MM.1S (cell line): ENCODE data around the gene CDK5RAP2.

Experiments
- DNase-seq: peaks from one replicate; pipeline ENCODE4 v3.0.0-alpha.2; 2015
- H2AFZ ChIP-seq: fragments of 300-600 bp; sonication (generic); 2 replicates; pipeline ENCODE4 v1.6.0; 2016; ENCODE audit warnings: antibody characterized with exemption, low read length
- H3F3A ChIP-seq: fragments of 300-600 bp; sonication (generic); 2 replicates; pipeline ENCODE4 v1.6.1; 2016; ENCODE audit warnings: mild to moderate bottlenecking, antibody characterized with exemption, low read length, moderate library complexity, mixed read lengths; ENCODE audit not compliant: insufficient read depth
- H3K27ac ChIP-seq: fragments of 300-600 bp; sonication (generic); 2 replicates; pipeline ENCODE4 v1.5.1; 2016; ENCODE audit warnings: mild to moderate bottlenecking, low read length
- H3K27me3 ChIP-seq: fragments of 300-600 bp; sonication (generic); replicated peaks from 2 replicates; pipeline ENCODE4 v1.6.0; 2016; ENCODE audit warnings: low read length; ENCODE audit not compliant: insufficient read depth
- H3K36me3 ChIP-seq: fragments of 300-600 bp; sonication (generic); replicated peaks from 2 replicates; pipeline ENCODE4 v1.6.1; 2016; ENCODE audit warnings: mild to moderate bottlenecking, low read length, mixed read lengths; ENCODE audit not compliant: insufficient read depth
- H3K4me1 ChIP-seq: fragments of 300-600 bp; sonication (generic); 2 replicates; pipeline ENCODE4 v1.6.1; 2016; ENCODE audit warnings: low read length, mixed read lengths
- H3K4me2 ChIP-seq: fragments of 300-600 bp; sonication (generic); 2 replicates; pipeline ENCODE4 v1.6.0; 2016; ENCODE audit warnings: low read depth, low read length
- H3K4me3 ChIP-seq: fragments of 300-600 bp; sonication (generic); 2 replicates; pipeline ENCODE4 v1.5.1; 2016; ENCODE audit warnings: low read length, mixed read lengths
- H3K79me2 ChIP-seq: fragments of 300-600 bp; sonication (generic); 2 replicates; pipeline ENCODE4 v1.6.1; 2016; ENCODE audit warnings: mixed run types, low read length, mixed read lengths
- H3K9ac ChIP-seq: fragments of 300-600 bp; sonication (generic); 2 replicates; pipeline ENCODE4 v1.6.1; 2016; ENCODE audit warnings: low read length, mixed read lengths
- H3K9me2 ChIP-seq: fragments of 300-600 bp; sonication (generic); replicated peaks from 2 replicates; pipeline ENCODE4 v1.6.1; 2016; ENCODE audit warnings: mild to moderate bottlenecking, low read length, mixed read lengths; ENCODE audit not compliant: insufficient read depth
- H3K9me3 ChIP-seq: fragments of 300-600 bp; sonication (generic); replicated peaks from 2 replicates; pipeline ENCODE4 v1.6.1; 2016; ENCODE audit warnings: mild to moderate bottlenecking, low read length, mixed read lengths; ENCODE audit not compliant: insufficient read depth
- H4K20me1 ChIP-seq: fragments of 300-600 bp; sonication (generic); 2 replicates; pipeline ENCODE4 v1.6.1; 2016; ENCODE audit warnings: mild to moderate bottlenecking, low read length, moderate library complexity, mixed read lengths; ENCODE audit not compliant: insufficient read depth
- CTCF ChIP-seq: fragments of 300-600 bp; sonication (generic); IDR thresholded peaks from 2 replicates; pipeline ENCODE4 v1.5.1; 2016; ENCODE audit warnings: antibody characterized with exemption, low read length, mixed read lengths
- EZH2 ChIP-seq: fragments of 300-600 bp; sonication (generic); optimal IDR thresholded peaks from 2 replicates; pipeline ENCODE3; 2017; ENCODE audit warnings: low read depth, mild to moderate bottlenecking, antibody characterized with exemption, low read length, mixed read lengths
- EZH2phosphoT487 ChIP-seq: fragments of 300-600 bp; sonication (generic); IDR thresholded peaks from 2 replicates; pipeline ENCODE4 v1.6.1; 2018; ENCODE audit warnings: antibody characterized with exemption, low read length

CDK5RAP2 gene

GRCh38 chr9:120368799-120369198 is 211.2 kb downstream of the CDK5RAP2 start:
- Histone ChIP-seq H3K79me2 (no peaks in the 10 kb centered on the region), H4K20me1 (no peaks in the 10 kb centered on the region), H3K9me3 (no peaks in the 10 kb centered on the region), H3K27me3 (no peaks in the 10 kb centered on the region), H3K27ac (no peak overlapping the region), H3K4me3 (no peak overlapping the region), H3K9me2 (no peaks in the 10 kb centered on the region), H3K36me3 (no peaks in the 10 kb centered on the region), H3K4me2 (no peak overlapping the region), H3F3A (no peaks in the 10 kb centered on the region), H3K4me1 (no peaks in the 10 kb centered on the region), H2AFZ (no peak overlapping the region), H3K9ac (no peak overlapping the region)
- TF ChIP-seq CTCF (no peak), EZH2phosphoT487 (no peak), EZH2 (no peak)
- no peak for DNase-seq

- DNase-seq, result no peak
- Histone ChIP-seq H3K4me3 (no peak overlapping the region), H3K27me3 (no peaks in the 10 kb centered on the region), H3K27ac (no peak overlapping the region), H3K36me3 (no peaks in the 10 kb centered on the region), H3K4me2 (no peak overlapping the region), H4K20me1 (no peaks in the 10 kb centered on the region), H2AFZ (no peak overlapping the region), H3K9me2 (no peaks in the 10 kb centered on the region), H3F3A (no peaks in the 10 kb centered on the region), H3K79me2 (no peaks in the 10 kb centered on the region), H3K9ac (no peak overlapping the region), H3K4me1 (no peaks in the 10 kb centered on the region), H3K9me3 (no peaks in the 10 kb centered on the region)
- no peak for TF ChIP-seq EZH2
- TF ChIP-seq EZH2phosphoT487, result no peak
- TF ChIP-seq CTCF, result no peak
Observed at GRCh38 chr9:120366644-120367019, 213.3 kb downstream of the CDK5RAP2 start.

GRCh38 chr9:120365386-120365785 is 214.6 kb downstream of the CDK5RAP2 start:
- no peak for TF ChIP-seq EZH2
- TF ChIP-seq EZH2phosphoT487, result no peak
- no peak for TF ChIP-seq CTCF
- DNase-seq, result no peak
- H3K27ac ChIP-seq, result no peak overlapping the region

More at GRCh38 chr9:120365386-120365785, 214.6 kb downstream of the CDK5RAP2 start:
- Histone ChIP-seq H3K79me2 (no peaks in the 10 kb centered on the region), H3K4me2 (no peak overlapping the region), H3K9me2 (no peaks in the 10 kb centered on the region), H4K20me1 (no peaks in the 10 kb centered on the region), H3K9ac (no peak overlapping the region), H3K9me3 (no peaks in the 10 kb centered on the region), H3K36me3 (no peaks in the 10 kb centered on the region), H3K27me3 (no peaks in the 10 kb centered on the region), H3F3A (no peaks in the 10 kb centered on the region), H3K4me1 (no peaks in the 10 kb centered on the region), H3K4me3 (no peak overlapping the region), H2AFZ (no peak overlapping the region)
